Activated B cell treated with CpG ODN at 0.5 μM for 24 hours (primary cell): ENCODE results near the gene JARID2. TPM values are rescaled to one million over a fixed set of nuclear protein-coding genes. Genes with fewer than 3 reads are reported as not detected.

Experiments used
- ATAC-seq: fragments of 200-7000 bp; cut with Tn5 transposase; one replicate; pipeline ENCODE4 v1.10.0; 2021; ENCODE audit warnings: low read depth, mild to moderate bottlenecking, moderate library complexity
- CTCF ChIA-PET: fragments of 350-600 bp; sonication (Branson Sonifier 250); formaldehyde crosslinking; loops from one replicate; lab custom pipeline; 2021; ENCODE audit warnings: antibody characterized with exemption; lab: Charles Lee
- POLR2A ChIA-PET: fragments of 350-600 bp; sonication (Branson Sonifier 250); formaldehyde crosslinking; loops from one replicate; lab custom pipeline; 2021; ENCODE audit warnings: antibody characterized with exemption; lab: Charles Lee
- DNase-seq: peaks from one replicate; pipeline ENCODE4 v3.0.0; 2022
- H3K27ac Mint-ChIP-seq: one replicate; pipeline ENCODE4 v1.8.0; 2020; ENCODE audit warnings: mixed read lengths
- H3K27me3 Mint-ChIP-seq: one replicate; pipeline ENCODE4 v1.8.0; 2021; ENCODE audit warnings: mixed read lengths
- H3K36me3 Mint-ChIP-seq: one replicate; pipeline ENCODE4 v1.8.0; 2021; ENCODE audit warnings: low read depth, mixed read lengths
- H3K4me1 Mint-ChIP-seq: one replicate; pipeline ENCODE4 v1.8.0; 2021; ENCODE audit warnings: mixed read lengths
- H3K4me3 Mint-ChIP-seq: one replicate; pipeline ENCODE4 v1.8.0; 2020; ENCODE audit warnings: mild to moderate bottlenecking, mixed read lengths
- H3K9me3 Mint-ChIP-seq: one replicate; pipeline ENCODE4 v1.8.0; 2020; ENCODE audit warnings: mixed read lengths
- intact Hi-C: fragments of 100-400 bp; cut with micrococcal nuclease; formaldehyde crosslinking; loops from one replicate; pipeline ENCODE4 v1.15.1; 2024
- total RNA-seq: library from RNA; stranded (reverse); gene quantifications from 2 replicates; pipeline ENCODE4 v1.2.3, GENCODE V29; 2022
- TF ChIP-seq, protein P1 (sequence below): fragments of 200-600 bp; IDR thresholded peaks from one replicate; pipeline ENCODE4 v1.8.0; 2022; ENCODE audit warnings: antibody characterized with exemption, mild to moderate bottlenecking

The JARID2 gene
- total RNA-seq, 1 donor from 2014 or later: 28.5 TPM

DNA sequence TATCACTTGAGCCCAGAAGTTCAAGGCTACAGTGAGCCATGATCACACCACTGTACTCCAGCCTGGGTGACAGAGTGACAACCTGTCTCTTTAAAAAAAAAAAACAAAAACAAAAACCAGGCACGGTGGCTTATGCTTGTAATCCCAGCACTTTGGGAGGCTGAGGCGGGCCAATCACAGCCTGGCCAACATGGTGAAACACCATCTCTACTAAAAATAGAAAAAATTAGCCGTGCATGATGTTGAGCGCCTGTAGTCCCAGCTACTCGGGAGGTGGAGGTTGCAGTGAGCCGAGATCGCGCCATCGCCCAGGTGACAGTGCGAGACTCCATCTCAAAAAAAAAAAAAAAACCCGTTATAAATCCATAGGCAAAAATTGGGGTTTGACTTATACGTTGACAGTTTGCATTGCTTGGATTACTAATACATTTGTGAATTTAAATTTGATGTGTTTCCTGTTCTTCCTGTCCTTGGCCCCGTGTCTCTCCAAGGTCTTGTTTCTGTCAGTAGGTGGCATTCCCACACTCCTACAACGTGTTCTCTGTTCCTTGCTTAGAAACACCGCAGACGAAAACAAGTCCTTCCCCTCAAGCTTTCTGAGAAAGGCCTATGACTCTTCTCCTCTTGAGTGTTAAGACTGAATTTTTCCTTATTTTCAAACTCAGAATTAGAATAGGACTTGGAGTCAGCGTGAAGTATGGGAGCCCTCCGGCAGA is 269.9 kb downstream of the JARID2 start:
- CTCF ChIA-PET: no interaction called here

GRCh38 chr6:15516378-15516777 is 270.5 kb downstream of the JARID2 start:
- H3K27ac Mint-ChIP-seq: no peak overlapping the region

More for the DNA sequence above, 269.9 kb downstream of the JARID2 start:
- ATAC-seq (no peak), DNase-seq (no peak)
- Mint-ChIP-seq H3K4me1 (no peaks in the 10 kb centered on the region), H3K4me3 (no peak overlapping the region), H3K36me3 (peaks cover 99% of the 10 kb centered on the region), H3K9me3 (no peaks in the 10 kb centered on the region), H3K27me3 (no peaks in the 10 kb centered on the region), H3K27ac (no peak overlapping the region)
- intact Hi-C loops: no loop called here
- POLR2A ChIA-PET: interaction anchor here (0.6 kb wide), 1 partner anchor 277 kb away, joined by 4 read pairs; no protein-coding TSS in a partner anchor
- TF ChIP-seq, protein P1, sequence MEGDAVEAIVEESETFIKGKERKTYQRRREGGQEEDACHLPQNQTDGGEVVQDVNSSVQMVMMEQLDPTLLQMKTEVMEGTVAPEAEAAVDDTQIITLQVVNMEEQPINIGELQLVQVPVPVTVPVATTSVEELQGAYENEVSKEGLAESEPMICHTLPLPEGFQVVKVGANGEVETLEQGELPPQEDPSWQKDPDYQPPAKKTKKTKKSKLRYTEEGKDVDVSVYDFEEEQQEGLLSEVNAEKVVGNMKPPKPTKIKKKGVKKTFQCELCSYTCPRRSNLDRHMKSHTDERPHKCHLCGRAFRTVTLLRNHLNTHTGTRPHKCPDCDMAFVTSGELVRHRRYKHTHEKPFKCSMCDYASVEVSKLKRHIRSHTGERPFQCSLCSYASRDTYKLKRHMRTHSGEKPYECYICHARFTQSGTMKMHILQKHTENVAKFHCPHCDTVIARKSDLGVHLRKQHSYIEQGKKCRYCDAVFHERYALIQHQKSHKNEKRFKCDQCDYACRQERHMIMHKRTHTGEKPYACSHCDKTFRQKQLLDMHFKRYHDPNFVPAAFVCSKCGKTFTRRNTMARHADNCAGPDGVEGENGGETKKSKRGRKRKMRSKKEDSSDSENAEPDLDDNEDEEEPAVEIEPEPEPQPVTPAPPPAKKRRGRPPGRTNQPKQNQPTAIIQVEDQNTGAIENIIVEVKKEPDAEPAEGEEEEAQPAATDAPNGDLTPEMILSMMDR: no peak

GRCh38 chr6:15516923-15517560 is 271.2 kb downstream of the JARID2 start:
- intact Hi-C loops: no loop called here
- H3K36me3 Mint-ChIP-seq: peaks cover 99% of the 10 kb centered on the region
- no peak overlapping the region for H3K4me3 Mint-ChIP-seq
- no peaks in the 10 kb centered on the region for H3K27me3 Mint-ChIP-seq
- TF ChIP-seq, protein P1: no peak
- no peaks in the 10 kb centered on the region for H3K4me1 Mint-ChIP-seq
- DNase-seq (no peak), ATAC-seq (no peak)
- H3K9me3 Mint-ChIP-seq: no peaks in the 10 kb centered on the region
- H3K27ac Mint-ChIP-seq: no peak overlapping the region
- CTCF ChIA-PET: no interaction called here
- POLR2A ChIA-PET: no interaction called here

More at GRCh38 chr6:15516378-15516777, 270.5 kb downstream of the JARID2 start:
- Mint-ChIP-seq H3K4me3 (no peak overlapping the region), H3K4me1 (no peaks in the 10 kb centered on the region), H3K9me3 (no peaks in the 10 kb centered on the region), H3K27me3 (no peaks in the 10 kb centered on the region), H3K36me3 (peaks cover 99% of the 10 kb centered on the region)
- DNase-seq (no peak), ATAC-seq (no peak)
- ChIA-PET POLR2A (no interaction called here), CTCF (no interaction called here)
- intact Hi-C loops: no loop called here
- TF ChIP-seq, protein P1: no peak

GRCh38 chr6:15517600-15517999 is 271.7 kb downstream of the JARID2 start:
- CTCF ChIA-PET: no interaction called here

More at GRCh38 chr6:15517600-15517999, 271.7 kb downstream of the JARID2 start:
- intact Hi-C loops: no loop called here
- POLR2A ChIA-PET: interaction anchor here (0.6 kb wide), 1 partner anchor 1885 kb away, joined by 8 read pairs; no protein-coding TSS in a partner anchor
- no peak overlapping the region for H3K27ac Mint-ChIP-seq
- H3K4me3 Mint-ChIP-seq: no peak overlapping the region
- DNase-seq (no peak), ATAC-seq (no peak)
- no peaks in the 10 kb centered on the region for H3K27me3 Mint-ChIP-seq
- H3K36me3 Mint-ChIP-seq: peaks cover 99% of the 10 kb centered on the region
- H3K9me3 Mint-ChIP-seq: no peaks in the 10 kb centered on the region
- TF ChIP-seq, protein P1: no peak
- H3K4me1 Mint-ChIP-seq: no peaks in the 10 kb centered on the region
